A673 (cell line): ENCODE measurements around the gene FOXJ3.

Experiments used
- CTCF ChIP-seq: fragments of 300-800, 200-600 bp; sonication (generic); conservative IDR thresholded peaks from 2 replicates; pipeline ENCODE4 v1.5.1; 2017; ENCODE audit warnings: low read depth, mild to moderate bottlenecking, antibody characterized with exemption, low read length, moderate library complexity, mixed read lengths
- EZH2 ChIP-seq: fragments of 200-600 bp; sonication (generic); IDR thresholded peaks from 2 replicates; pipeline ENCODE4 v1.6.1; 2017; ENCODE audit warnings: borderline replicate concordance, low read depth, mild to moderate bottlenecking, mixed read lengths, antibody characterized with exemption, low read length; ENCODE audit not compliant: poor library complexity, severe bottlenecking

GRCh38 chr1:42223036-42223435 is 112.0 kb downstream of the FOXJ3 start:
- TF ChIP-seq CTCF = no peak
- TF ChIP-seq EZH2 = no peak
